HL-60/S4 treated with retinoic acid at 250 ng/mL for 4 days and 3 days (cell line): ENCODE results near the gene TAL1.

Source experiments
- in situ Hi-C: fragments of 300-500 bp; cut with MboI; formaldehyde crosslinking; loops from 2 replicates; pipeline ENCODE4 v1.7.0; 2022; ENCODE audit warnings: low sequenced_read_pairs

The TAL1 gene

DNA sequence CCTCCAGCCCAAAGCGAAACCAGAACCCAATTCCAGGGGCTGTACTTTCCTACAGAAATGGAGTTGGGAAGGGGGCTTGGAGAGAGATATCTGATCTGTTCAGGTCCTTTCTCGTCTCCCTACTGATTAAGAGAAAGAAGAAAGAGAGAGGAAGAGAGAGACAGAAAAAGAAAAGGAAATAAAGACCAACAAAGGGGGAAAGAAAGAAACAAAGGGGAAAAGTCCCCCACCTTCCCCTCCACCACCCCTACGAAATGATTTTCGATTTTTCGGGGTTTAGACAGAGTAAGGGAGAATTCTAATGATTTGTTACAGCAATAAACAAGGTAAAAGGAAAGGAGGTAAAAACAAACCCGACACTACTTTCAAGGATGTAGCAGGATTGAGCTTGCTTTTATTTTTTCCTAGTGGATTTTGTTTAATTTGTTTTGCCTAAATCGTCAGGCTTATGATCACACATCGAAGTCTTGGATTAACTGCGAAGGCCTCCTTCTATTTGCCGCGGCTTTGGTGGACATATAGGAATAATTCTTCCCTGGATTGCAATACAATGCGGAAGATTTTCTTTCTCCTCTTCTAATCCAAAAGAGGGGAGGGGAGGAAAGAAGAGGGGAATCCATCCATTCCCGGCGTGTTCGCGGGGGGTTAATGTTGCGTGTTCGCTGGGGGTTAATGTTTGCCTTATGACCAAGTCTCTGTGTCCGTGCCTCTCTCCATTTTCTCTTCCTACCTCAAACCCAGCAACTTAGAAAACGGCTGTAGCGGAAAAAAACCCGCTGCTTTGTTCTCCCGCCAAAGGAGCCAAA, 1.9 kb downstream of the TAL1 start:
- in situ Hi-C loops: no loop called here

DNA sequence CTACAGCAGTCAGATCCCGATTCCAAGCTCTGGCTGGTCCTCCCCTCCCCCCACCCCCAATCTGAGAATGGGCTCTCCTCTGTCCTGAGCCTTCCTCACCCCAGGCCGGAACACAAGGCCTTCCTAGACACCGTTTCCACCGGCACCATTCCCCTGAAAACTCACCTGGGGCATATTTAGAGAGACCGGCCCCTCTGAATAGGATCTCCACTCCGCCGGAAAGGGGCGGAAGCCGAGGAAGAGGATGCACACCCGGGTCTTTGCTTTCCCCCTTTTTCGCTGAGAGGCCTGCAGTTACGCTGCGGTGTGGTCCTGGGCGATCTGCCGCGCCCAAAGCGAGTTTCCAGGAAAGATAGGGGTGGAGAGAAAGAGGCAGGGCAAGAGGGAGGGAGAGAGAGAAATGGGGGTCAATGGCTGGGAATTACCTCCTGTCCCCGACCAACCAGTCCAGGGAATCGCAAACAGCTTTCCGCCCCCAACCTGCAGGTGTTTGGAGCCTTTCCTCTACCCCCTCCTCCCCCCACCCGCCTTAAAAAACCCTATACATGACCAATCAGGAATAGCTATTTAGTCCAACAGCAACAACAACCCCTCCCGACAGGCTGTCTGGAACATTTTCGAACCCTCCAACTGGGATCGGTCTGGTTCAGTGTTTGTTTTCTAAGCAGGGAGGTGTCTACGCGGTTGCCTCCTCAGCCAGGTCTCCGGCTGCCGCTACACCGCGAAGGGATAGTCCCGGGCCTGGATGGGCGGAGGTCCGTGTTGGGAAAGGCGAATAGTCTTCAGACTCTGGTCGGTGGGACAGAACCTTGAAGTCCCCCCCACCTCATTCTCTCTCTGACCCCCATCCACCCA, 2.8 kb downstream of the TAL1 start:
- in situ Hi-C loops: no loop called here

DNA sequence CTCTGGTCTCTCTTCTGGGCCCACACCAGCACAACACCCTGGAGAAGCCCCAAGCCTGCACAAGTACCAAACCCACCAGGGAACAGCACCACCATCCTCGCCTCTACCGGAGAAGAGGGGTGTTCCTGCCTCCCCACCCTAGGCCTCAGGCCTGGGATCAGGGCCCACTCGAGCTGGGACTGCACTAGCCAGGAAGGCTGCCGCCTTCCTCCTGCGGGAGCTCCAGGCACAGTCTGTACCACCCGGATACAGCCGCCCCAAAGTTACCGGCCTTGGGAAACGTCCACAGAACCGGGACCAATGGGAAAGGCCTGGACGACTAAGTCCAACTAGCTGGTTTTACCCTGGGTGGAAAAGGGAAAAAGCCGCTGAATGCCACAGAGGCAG, 3.4 kb downstream of the TAL1 start:
- in situ Hi-C loops: no loop called here

DNA sequence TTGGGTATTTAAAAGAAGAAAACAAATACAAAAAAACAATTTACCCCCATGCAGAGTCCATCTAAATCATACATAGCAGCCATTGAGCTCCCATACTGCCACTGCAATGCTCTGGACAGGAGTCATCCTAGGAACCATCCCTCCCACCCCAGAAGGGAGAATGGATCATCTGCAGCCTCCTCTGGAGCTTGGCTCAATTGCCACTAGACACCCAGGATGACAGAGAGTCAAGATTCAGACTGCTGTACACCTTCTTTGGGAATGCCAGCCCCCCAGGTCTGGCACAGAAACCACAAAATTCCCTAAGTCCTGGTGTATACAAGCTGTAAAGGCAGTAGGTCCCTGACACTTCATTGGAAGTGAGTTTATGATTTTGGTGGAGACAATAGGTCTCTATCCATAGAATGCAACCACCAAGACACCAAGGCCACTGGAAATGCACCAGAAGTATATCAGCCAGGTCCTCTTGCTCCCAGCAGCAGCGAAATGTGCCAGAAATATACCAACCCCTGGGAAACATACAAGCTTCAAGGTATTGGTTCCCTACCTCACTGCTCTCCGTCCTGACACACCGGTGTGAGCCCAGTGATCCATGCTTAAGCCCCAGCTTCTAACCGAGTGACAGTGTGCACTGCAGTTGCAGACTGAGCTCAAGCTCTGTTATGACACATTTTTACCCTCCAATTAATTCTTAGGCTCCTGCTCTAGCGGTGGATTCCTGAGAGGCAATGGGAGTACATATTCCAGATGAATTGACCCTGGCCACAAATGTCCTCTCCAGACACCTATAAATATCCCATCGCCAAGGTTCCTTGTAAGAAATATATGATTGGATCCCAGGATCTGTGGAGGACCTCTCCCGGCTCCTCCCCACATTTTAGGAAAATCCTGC, 4.4 kb downstream of the TAL1 start:
- in situ Hi-C loops: no loop called here

DNA sequence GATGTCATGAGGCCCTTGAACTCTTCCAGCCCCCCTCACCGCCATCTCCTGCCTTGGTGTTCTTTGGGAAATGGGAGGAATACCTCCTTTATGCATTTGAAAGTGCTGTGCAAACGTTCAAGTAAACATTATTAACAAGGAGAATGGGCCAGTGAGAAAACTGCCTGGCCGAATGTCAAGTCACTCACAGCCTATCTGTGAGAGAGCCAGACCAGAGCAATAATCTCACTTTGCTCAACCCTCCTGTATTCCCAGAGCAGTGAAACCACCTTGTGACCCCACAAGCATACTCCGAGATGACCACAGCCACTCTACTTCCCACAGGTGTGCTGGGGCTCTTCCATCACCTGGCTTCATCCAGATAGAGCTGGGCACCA, 5.2 kb downstream of the TAL1 start:
- in situ Hi-C loops: no loop called here

DNA sequence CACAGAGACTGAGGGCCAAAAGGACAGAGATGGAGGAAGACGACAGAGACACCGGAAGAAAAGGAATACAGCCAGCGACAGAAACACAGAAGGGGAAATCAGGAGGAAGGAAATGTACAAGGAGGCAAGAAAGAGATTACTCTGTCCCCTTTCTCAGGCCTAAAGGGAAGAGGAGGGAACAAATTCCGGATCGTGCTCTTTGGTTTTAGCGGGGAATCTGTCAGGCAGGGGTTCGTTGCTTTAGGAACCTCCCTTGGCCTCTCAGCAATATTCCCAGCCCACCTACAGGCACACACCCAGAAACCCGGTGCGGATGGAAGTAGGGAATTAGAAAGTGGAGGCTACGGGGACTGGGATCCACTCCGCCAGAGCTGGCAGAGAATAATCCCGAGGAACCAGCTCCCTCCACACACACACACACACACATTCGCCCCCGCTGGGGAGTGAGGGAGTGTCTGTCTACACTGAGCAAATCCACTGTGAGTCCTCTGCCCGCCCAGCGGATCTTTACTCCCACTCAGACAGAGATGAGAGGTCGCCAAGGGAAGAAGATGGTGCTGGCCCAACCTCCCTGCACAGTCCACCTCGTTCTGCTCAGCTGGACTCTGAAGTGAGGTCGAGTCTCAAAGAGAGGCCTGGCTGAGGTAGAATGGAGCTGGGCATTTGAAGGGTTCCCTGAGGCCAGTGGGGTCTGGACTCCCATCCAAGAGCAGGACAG, 5.7 kb downstream of the TAL1 start:
- in situ Hi-C loops: no loop called here

DNA sequence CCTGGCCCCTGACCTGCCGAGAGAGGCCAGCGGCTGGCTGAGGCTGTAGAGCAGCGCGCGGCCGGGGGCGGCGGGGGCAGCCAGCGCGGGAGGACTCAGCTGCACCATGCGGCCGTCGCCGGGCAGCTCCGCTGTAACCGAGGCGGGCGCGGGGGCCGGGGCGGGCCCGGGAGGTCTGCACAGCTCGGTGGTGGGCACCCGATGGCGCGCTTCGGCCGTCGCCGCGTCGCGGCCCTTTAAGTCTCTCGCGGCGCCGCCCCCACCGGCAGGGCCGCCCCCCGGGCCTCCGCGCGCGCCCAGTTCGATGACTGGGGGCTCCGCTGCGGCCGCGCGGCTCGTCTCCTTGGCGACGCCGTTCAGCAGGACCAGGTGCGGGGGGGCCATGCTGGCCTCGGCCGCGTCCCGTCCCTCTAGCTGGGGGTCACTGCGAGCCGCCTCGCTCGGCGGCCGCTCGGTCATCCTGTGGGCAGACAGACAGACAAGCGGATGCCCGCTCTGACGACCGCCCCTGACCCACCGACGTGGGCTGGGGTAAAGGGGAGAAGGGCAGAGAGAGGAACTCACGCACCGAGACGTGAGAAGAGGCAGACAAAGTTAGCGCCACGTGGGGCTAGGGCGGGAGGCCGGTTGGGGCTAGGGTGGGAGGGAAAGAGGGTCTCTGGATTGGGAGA, 6.5 kb downstream of the TAL1 start:
- in situ Hi-C loops: no loop called here

DNA sequence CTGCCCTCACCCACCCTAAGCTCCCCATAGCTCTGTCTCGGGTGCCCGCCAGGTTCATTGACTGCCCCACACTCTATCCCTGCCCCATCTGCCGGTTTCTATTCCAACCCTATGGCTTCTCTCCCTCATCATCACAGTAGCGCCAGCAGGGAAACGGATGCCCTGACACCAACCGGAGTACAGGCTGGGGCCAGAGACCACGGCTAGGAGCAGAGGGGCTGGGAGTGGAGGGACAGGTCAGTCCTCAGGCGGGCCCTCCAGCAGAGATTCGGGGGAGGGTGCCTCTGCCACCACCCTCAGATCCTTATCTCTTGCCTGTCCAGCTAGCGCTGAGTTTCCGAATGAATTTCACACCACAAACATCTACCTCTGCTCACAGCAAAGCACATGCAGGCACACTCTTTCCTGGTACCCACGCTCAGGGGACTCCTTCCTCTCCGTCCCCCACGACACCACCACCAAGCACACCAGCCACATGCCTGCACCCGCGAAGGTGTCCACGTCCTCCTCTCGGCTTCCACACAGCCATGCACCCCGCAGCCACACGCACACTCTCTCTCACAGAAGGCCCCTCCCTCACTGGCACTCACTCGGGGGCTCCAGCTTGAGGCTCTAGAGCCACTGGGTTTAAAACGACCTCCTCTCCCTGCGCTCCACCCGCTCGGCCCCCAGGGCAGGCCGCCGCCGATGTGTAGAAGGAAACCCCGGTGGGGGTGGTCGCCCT, 7.2 kb downstream of the TAL1 start:
- in situ Hi-C loops: no loop called here

DNA sequence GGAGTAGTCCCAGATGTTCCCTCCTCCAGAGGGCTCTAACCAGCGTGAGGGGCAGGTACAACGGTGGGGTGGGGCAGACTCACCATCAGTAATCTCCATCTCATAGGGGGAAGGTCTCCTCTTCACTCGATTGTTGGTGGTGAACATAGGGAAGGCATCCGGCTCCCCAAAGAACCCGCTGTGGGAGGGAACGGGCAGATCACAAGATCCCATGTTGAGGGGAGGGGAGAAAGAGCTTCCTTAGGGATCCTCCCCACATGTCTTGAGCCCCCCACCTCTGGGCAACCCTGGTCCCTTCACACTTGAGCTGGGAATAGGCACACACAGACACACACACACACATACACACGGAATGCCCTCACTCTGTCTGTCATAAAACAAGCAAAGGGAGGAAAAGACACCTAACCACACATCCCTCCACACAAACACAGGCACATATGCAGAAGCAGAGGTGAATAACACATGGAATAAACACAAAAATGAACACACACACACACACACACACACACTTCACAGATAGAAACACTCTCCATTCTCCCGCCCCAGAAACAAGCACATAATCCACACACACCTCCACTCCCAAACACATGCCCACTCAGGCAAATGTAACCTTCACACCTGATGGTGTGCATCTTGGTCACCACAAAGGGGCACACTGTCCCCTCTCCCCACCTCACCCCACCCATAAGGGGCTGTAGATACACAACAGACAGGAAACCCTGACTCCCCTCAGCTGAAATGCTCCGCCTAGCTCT, 7.9 kb downstream of the TAL1 start:
- in situ Hi-C loops: no loop called here

DNA sequence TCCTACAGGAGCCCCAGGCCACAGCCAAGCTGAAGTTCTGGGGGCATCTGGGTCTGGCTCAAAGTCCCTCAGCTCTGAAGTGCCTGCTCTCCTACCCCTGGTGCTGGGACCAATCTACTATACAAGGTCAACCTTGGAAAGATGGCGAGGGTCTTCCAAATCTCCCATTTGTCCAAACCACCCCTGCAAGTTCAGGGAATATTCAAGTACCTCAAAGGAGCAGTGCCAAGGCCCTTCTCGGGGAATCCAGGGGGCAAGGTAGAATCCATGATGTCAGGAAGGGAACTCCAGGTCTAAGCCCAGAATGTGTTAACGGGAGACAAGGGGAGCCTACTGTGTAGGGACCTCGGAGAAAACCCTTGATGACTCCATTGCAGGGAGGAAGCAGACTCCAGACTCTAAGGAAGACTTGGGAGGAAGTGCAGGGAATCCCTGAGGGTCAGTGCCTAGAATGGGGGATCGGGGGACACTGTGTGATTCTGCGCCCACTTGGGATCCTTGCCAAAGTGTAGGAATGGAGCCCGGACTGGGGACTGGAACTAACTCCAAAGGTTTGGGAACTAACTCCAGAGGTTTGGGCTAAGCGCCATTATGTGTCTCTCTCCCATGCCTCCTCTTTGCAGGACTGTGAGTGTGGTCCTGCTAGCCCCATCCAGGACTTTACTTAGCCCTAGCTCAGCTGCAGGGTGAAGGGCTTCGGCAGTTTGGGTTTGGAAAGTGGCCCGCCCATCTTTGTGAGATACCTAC, 8.7 kb downstream of the TAL1 start:
- in situ Hi-C loops: no loop called here

DNA sequence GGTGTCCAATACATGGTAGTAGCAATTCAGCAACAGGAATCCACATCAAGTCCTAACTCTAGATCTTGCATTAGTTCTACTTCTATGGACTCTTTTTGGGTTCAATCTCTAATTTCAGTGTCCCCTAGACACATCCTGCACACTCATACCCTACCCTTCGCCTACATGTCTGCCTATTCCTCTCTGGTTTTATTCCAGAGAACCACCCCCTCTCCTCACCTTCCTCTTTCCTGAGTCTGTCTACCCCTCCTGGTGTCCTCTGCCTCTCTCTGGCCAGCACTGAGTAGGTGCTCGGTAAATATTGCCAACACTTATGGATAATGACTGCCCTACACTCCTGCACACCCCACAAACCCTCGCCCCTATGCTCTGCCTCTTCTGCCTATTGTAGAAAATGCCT, 9.5 kb downstream of the TAL1 start:
- in situ Hi-C loops: no loop called here

DNA sequence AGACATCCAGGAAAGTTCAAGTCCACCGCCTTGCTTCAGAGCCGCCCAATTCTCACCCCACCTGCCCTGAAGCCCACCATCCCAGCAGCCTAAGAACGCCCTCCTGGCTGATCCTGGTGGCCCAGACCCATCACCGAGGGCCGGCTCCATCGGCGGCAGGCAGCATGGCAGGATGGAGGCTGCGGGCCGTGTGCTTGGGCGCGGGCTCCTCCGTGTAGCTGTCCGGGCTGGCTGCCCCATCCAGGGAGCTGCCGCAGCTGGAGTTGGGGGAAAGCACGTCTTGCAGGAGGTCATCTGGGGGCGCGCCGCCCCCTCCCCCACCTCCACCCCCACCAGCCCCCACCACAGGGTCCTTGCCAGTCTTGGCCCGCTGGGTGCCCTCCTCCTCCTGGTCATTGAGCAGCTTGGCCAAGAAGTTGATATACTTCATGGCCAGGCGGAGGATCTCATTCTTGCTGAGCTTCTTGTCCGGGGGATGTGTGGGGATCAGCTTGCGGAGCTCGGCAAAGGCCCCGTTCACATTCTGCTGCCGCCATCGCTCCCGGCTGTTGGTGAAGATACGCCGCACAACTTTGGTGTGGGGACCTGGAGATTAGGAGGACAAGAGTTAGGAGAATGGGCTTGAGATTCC, 12.3 kb downstream of the TAL1 start:
- in situ Hi-C loops: no loop called here

DNA sequence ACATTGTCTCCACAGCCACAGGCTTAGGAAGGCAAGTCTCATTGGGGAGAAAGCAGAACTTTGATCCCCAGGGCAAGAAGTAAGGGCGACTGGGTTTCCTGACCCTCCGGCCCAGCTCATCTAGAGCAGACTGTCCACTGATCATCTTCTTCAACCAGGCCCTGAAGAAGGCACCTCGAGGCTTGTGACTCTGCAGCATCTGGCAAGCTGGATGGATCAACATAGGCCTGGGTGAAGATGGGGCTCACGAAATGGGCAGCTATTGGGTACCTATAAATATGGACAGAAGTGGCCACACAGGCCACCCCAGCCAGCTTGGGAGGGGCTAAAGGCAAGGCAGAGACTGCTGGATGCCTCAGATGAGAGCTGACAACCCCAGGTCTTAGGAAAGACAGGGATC, 13.0 kb downstream of the TAL1 start:
- in situ Hi-C loops: no loop called here

DNA sequence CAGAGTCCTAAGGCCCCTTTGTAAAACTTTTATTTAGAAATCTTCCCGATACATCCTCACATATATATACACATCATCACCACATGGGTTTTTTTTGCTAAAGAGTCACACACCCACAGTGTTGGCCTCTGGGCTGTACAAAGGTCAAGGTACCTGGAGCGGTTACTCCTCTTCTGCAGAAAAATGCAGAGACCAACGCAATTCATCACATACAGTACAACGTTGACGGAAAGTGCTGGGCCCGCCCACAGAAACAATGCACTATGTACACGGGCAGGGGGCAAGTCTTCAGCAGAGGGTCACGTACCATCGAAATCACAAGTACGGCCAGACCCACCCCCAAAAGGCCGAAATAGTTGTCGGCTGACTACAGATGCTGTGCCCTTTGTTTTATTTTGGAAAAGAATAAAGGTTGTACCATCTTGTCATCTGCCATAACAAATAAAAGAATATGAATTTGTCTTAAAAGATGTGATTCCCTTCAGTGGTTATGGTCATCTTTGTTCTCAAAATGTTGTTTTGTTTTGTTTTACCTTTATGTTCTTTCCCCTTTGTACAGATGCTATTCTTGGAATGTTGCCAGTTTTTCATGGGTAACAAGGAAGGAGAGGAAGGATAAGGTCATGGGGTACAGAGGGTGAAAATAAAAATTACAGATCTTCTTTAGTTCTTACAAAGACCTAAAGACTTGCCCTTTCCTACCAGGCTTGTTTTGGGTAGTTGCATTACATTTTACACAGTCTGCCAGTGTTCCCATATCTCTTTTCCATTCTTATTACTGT, 15.6 kb downstream of the TAL1 start:
- in situ Hi-C loops: no loop called here

DNA sequence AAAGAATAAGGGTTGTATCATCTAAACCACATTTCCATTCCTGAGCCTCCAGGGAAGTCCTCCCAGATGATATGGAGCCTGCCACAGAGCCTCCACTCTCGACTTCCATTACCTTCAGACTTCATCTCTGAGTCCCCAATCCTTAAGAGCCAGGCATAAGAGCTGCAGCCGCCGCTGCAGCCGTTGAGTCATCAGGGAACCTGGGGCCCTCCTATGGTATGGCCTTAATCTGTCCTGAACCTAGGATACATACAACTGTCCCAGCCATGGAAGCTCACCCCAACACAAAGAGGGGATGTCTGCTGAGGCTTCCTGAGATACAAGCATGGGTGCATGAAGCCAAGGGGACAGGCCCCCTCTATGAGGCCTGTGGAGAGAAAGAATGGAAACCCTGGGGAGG, 16.3 kb downstream of the TAL1 start:
- in situ Hi-C loops: no loop called here

DNA sequence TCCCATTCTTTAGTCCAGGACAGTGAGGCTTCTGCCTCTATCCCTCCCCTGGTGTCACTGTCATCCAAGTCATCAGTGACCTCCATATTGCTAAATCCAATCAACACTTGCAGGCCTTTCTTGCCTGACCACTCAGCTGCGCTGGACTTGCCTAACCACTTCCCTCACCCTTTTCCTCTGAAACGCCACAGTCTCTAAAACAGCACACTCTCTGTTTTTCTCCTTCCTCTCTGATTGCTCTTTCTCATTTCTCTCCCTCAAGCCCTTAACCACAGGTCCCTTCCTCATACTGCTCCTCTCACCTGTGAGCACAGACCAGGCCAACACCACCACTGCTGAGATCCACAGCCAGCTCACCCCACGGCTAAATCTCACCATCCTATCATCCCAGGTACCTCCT, 17.5 kb downstream of the TAL1 start:
- in situ Hi-C loops: no loop called here
